A549 (cell line): Measurements from ENCODE around the gene ENTPD2. TPM values are rescaled to one million over a fixed set of nuclear protein-coding genes. Genes with fewer than 3 reads are reported as not detected.
A peak's percentile ranks its signal among the peaks of the same experiment; 100 is the strongest.

ENCODE experiments used
- ATAC-seq, 2 experiments: fragments of 200-7000 bp in 1 of 2; fragments of >200 bp in 1 of 2; cut with Nextera tagmentation in 1 of 2; cut with Tn5 transposase in 1 of 2; 3 replicates each; pipeline versions ENCODE4 v1.8.0 to v1.9.1; 2018 to 2020; ENCODE audit warnings: mild to moderate bottlenecking in 1 of 2, moderate library complexity in 1 of 2
- CTCF ChIA-PET: fragments of 300-600 bp; sonication (Branson Sonifier 250); formaldehyde crosslinking; extraction: SDS; loops from one replicate; lab custom pipeline; 2021; ENCODE audit warnings: antibody characterized with exemption, inconsistent platforms; lab: Yijun Ruan, JAX
- POLR2A ChIA-PET: fragments of 350-600 bp; formaldehyde crosslinking; extraction: SDS; loops from one replicate; lab custom pipeline; 2021; ENCODE audit warnings: antibody characterized with exemption, inconsistent platforms; lab: Yijun Ruan, JAX
- DNase-seq, 2 experiments: peaks; one replicate each; pipeline versions ENCODE4 v3.0.0 to v3.0.0-alpha.2; 2011 to 2016; ENCODE audit warnings: low read depth in 1 of 2, low spot score in 1 of 2
- FAIRE-seq: peaks from 2 replicates; lab custom pipeline; 2011; peaks lifted over from hg19 to GRCh38; lab: Jason Lieb, UNC
- H3K27ac ChIP-seq, 2 experiments: fragments of >200 bp; sonication (Bioruptor Twin); formaldehyde crosslinking; 3 replicates each; pipeline ENCODE4 v1.5.1; 2016 to 2017
- H3K4me1 ChIP-seq: fragments of >200 bp; sonication (Bioruptor Twin); formaldehyde crosslinking; 3 replicates; pipeline ENCODE4 v1.6.1; 2016
- H3K4me2 ChIP-seq: fragments of >200 bp; sonication (Bioruptor Twin); formaldehyde crosslinking; 3 replicates; pipeline ENCODE4 v1.6.1; 2016
- H3K4me3 ChIP-seq: fragments of >200 bp; sonication (Bioruptor Twin); formaldehyde crosslinking; 3 replicates; pipeline ENCODE4 v1.5.1; 2016
- H3K9me3 ChIP-seq: fragments of >200 bp; sonication (Bioruptor Twin); formaldehyde crosslinking; 3 replicates; pipeline ENCODE4 v1.6.1; 2016
- ATOH8 ChIP-seq: fragments of 250-450 bp; sonication (Bioruptor Pico); IDR thresholded peaks from 2 replicates; pipeline ENCODE4 v1.5.0; 2020; ENCODE audit warnings: low read depth, mild to moderate bottlenecking, moderate library complexity
- BCL3 ChIP-seq: fragments of >200 bp; sonication (Bioruptor Twin); formaldehyde crosslinking; IDR thresholded peaks from 3 replicates; pipeline ENCODE4 v1.6.1; 2016
- CHD2 ChIP-seq: fragments of 150-350 bp; IDR thresholded peaks from 2 replicates; pipeline ENCODE4 v1.6.1; 2014; ENCODE audit warnings: low read length; ENCODE audit not compliant: partially characterized antibody
- CTCF ChIP-seq: fragments of >200 bp; sonication (Bioruptor Twin); formaldehyde crosslinking; IDR thresholded peaks from 3 replicates; pipeline ENCODE4 v1.5.1; 2016
- ELK1 ChIP-seq: fragments of 150-350 bp; IDR thresholded peaks from 2 replicates; pipeline ENCODE4 v1.6.1; 2014; ENCODE audit warnings: low read depth, mild to moderate bottlenecking, low read length
- EP300 ChIP-seq, 2 experiments: fragments of >200 bp; sonication (Bioruptor Twin); formaldehyde crosslinking; IDR thresholded peaks; 2 replicates in 1 of 2; 3 replicates in 1 of 2; pipeline ENCODE4 v1.6.1; 2016 to 2017
- HMGXB4 ChIP-seq: fragments of 250-450 bp; sonication (Bioruptor Pico); IDR thresholded peaks from 2 replicates; pipeline ENCODE4 v1.5.0; 2021; ENCODE audit warnings: mild to moderate bottlenecking, moderate library complexity, borderline replicate concordance
- HOXA7 ChIP-seq: fragments of 250-450 bp; sonication (Bioruptor Pico); IDR thresholded peaks from 2 replicates; pipeline ENCODE4 v1.5.0; 2020; ENCODE audit warnings: mild to moderate bottlenecking, moderate library complexity
- JUNB ChIP-seq: fragments of >200 bp; sonication (Bioruptor Twin); formaldehyde crosslinking; IDR thresholded peaks from 2 replicates; pipeline ENCODE4 v1.6.1; 2016
- MYC ChIP-seq: IDR thresholded peaks from 2 replicates; pipeline ENCODE4 v1.6.1; 2012; ENCODE audit warnings: mild to moderate bottlenecking, inconsistent platforms, low read length, improper control_type of control experiment, borderline replicate concordance
- NFE2L2 ChIP-seq: fragments of 150-350 bp; conservative IDR thresholded peaks from 2 replicates; pipeline ENCODE4 v1.6.1; 2014; ENCODE audit warnings: low read length
- PBX3 ChIP-seq: IDR thresholded peaks from 2 replicates; pipeline ENCODE4 v1.6.1; 2012
- REST ChIP-seq: fragments of 200-600 bp; sonication (generic); IDR thresholded peaks from 2 replicates; pipeline ENCODE4 v1.6.1; 2016; ENCODE audit warnings: antibody characterized with exemption, mild to moderate bottlenecking, moderate library complexity
- TFCP2L1 ChIP-seq: fragments of 250-450 bp; sonication (Bioruptor Pico); IDR thresholded peaks from 2 replicates; pipeline ENCODE4 v1.5.0; 2021; ENCODE audit warnings: mild to moderate bottlenecking
- WGBS: methylation state at CpG from one replicate; pipeline ENCODE4 v1.1.6; 2017; ENCODE audit errors: missing lambda C conversion rate; 5-methylcytosine and 5-hydroxymethylcytosine counted together
- polyA plus RNA-seq, 4 experiments: library from polyadenylated mRNA; depleted of rRNA in 3 of 4; stranded (reverse); fragments of >200 nt; fragmentation: RNase III in 1 of 4; extraction: RNeasy Plus Mini Kit Qiagen cat#74134 plus additional on column Dnase treatment in 1 of 4; gene quantifications; 2 replicates in 3 of 4; 3 replicates in 1 of 4; pipeline ENCODE4 v1.2.3, GENCODE V29; 2011 to 2017

Gene ENTPD2
- polyA plus RNA-seq, 2 of the 4 experiments (the other 2 are of a cell fraction) = 0.75 to 1.2 TPM

- peak overlapping the region; percentile 79 to 95; a peak in 5 of 6 replicates for H3K27ac ChIP-seq
- FAIRE-seq (no peak), DNase-seq (no peak), ATAC-seq (no peak)
- H3K4me3 ChIP-seq = no peak overlapping the region
- ChIA-PET POLR2A (interaction anchor here (1.0 to 1.1 kb wide), 3 partner anchors 33 to 158 kb away, joined by 3 read pairs; partner anchors contain the start of gene TUBB4B), CTCF (interaction anchor here (1.2 to 24.0 kb wide), 6 partner anchors 14 to 135 kb away, joined by 4 to 321 read pairs (median 6); partner anchors contain the start of genes NPDC1 and SAPCD2)
- peak overlapping the region; percentile 71; the same call in 1 of the 3 replicates for H3K4me2 ChIP-seq
- TF ChIP-seq EP300 (IDR thresholded peaks at IDR 0.05) (no peak), JUNB (no peak), BCL3 (no peak), CHD2 (no peak), NFE2L2 (no peak), CTCF (no peak)
- WGBS = 94% methylated on average over 10 of the region's 16 CpGs
- H3K4me1 ChIP-seq = peaks cover 40% of the 10 kb centered on the region
- H3K9me3 ChIP-seq = no peaks in the 10 kb centered on the region
Measured at GRCh38 chr9:137082222-137082924, 28.5 kb upstream of the ENTPD2 start.

GRCh38 chr9:137080260-137081122 is 26.6 kb upstream of the ENTPD2 start:
- FAIRE-seq (no peak), ATAC-seq (no peak), DNase-seq (no peak)
- H3K4me1 ChIP-seq = peaks cover 41% of the 10 kb centered on the region
- no peak overlapping the region for H3K27ac ChIP-seq
- WGBS = 85% methylated on average over 17 of the region's 24 CpGs
- no peak overlapping the region for H3K4me3 ChIP-seq
- no peak for TF ChIP-seq ATOH8 (CRISPR knock-in tag)
- TF ChIP-seq REST = no peak
- no peak for TF ChIP-seq TFCP2L1 (CRISPR knock-in tag)
- TF ChIP-seq MYC = no peak
- TF ChIP-seq PBX3 = no peak
- TF ChIP-seq ELK1 = no peak
- TF ChIP-seq HOXA7 (CRISPR knock-in tag) = no peak
- no peak for TF ChIP-seq HMGXB4 (CRISPR knock-in tag)
- no peaks in the 10 kb centered on the region for H3K9me3 ChIP-seq
- ChIA-PET CTCF (interaction anchor here (0.6 to 24.0 kb wide), 6 partner anchors 13 to 68 kb away, joined by 3 to 321 read pairs (median 4); partner anchors contain the start of genes ABCA2, NPDC1 and SAPCD2), POLR2A (no interaction called here)
- H3K4me2 ChIP-seq = no peak overlapping the region
